ENCODE results near the gene MMP24.
"Not testable (repeated sequence)": the region's sequence is repeated elsewhere in the genome, so short reads cannot be mapped to it uniquely, and the experiment has no call there.

DNA sequence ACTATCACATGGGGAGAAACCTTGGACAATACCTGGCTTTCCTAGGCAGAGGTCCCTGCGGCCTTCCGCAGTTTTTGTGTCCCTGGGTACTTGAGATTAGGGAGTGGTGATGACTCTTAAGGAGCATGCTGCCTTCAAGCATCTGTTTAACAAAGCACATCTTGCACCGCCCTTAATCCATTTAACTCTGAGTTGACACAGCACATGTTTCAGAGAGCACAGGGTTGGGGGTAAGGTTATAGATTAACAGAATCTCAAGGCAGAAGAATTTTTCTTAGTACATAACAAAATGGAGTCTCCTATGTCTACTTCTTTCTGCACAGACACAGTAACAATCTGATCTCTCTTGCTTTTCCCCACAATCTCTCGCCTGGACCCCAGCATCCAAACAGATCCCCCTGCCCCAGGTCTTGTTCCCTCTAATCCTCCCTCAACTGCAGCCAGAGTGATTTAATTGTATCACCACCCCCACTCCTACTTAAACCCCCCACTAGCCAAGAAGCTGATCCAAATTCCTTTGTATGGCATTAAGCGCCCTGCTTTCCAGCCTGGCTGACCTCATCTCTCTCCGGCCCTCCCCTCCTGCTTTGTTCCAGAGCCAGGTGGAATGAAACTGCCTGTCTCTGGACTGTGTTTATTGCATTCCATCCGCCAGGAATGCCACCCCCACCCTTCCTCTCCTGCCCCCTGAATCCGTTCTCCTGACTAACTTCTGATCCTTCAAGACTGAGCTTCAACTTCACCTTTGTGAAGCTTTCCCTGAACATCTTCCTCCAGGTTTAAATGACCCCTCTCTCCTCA is 36.4 kb downstream of the MMP24 start:
- TF ChIP-seq, protein P1, sequence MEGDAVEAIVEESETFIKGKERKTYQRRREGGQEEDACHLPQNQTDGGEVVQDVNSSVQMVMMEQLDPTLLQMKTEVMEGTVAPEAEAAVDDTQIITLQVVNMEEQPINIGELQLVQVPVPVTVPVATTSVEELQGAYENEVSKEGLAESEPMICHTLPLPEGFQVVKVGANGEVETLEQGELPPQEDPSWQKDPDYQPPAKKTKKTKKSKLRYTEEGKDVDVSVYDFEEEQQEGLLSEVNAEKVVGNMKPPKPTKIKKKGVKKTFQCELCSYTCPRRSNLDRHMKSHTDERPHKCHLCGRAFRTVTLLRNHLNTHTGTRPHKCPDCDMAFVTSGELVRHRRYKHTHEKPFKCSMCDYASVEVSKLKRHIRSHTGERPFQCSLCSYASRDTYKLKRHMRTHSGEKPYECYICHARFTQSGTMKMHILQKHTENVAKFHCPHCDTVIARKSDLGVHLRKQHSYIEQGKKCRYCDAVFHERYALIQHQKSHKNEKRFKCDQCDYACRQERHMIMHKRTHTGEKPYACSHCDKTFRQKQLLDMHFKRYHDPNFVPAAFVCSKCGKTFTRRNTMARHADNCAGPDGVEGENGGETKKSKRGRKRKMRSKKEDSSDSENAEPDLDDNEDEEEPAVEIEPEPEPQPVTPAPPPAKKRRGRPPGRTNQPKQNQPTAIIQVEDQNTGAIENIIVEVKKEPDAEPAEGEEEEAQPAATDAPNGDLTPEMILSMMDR (conservative IDR thresholded peaks at IDR 0.05 in 1 of 2, IDR thresholded peaks at IDR 0.05 in 1 of 2; ENCODE audit: low read depth in 1 of 2, low read length in 2 of 2) = not testable (repeated sequence)
- not testable (repeated sequence) for TF ChIP-seq EZH2 (IDR thresholded peaks at IDR 0.05; ENCODE audit: low read length, missing control alignments)

All from fibroblast of lung (primary cell).